WTC11 (cell line): Measurements from ENCODE around the gene PLEKHA6. TPM values are rescaled to one million over a fixed set of nuclear protein-coding genes. Genes with fewer than 3 reads are reported as not detected.

Experiments
- ATAC-seq: fragments of 200-7000 bp; cut with Tn5 transposase; 2 replicates; pipeline ENCODE4 v1.10.0; 2021; ENCODE audit warnings: mild to moderate bottlenecking, moderate library complexity
- CTCF ChIA-PET: fragments of 300-600 bp; sonication (Branson Sonifier 250); formaldehyde crosslinking; loops from one replicate; lab custom pipeline; 2021; ENCODE audit warnings: antibody characterized with exemption; lab: Charles Lee
- POLR2A ChIA-PET: fragments of 350-600 bp; sonication (Branson Sonifier 250); formaldehyde crosslinking; loops from one replicate; lab custom pipeline; 2021; ENCODE audit warnings: antibody characterized with exemption; lab: Charles Lee
- DNase-seq: peaks from one replicate; pipeline ENCODE4 v3.0.0; 2021; ENCODE audit warnings: low spot score
- H3K27ac Mint-ChIP-seq: 2 replicates; pipeline ENCODE4 v1.8.0; 2021; ENCODE audit warnings: mixed read lengths
- H3K27me3 Mint-ChIP-seq: 2 replicates; pipeline ENCODE4 v1.8.0; 2021; ENCODE audit warnings: low read depth, mild to moderate bottlenecking, moderate library complexity, mixed read lengths
- H3K36me3 Mint-ChIP-seq: 2 replicates; pipeline ENCODE4 v1.8.0; 2021; ENCODE audit warnings: mixed read lengths
- H3K4me1 Mint-ChIP-seq: 2 replicates; pipeline ENCODE4 v1.8.0; 2022; ENCODE audit warnings: mixed read lengths
- H3K4me3 Mint-ChIP-seq: 2 replicates; pipeline ENCODE4 v1.8.0; 2021; ENCODE audit warnings: mild to moderate bottlenecking, moderate library complexity, mixed read lengths
- H3K9me3 Mint-ChIP-seq: 2 replicates; pipeline ENCODE4 v1.8.0; 2021; ENCODE audit warnings: mixed read lengths
- ARID4B ChIP-seq: sonication (generic); formaldehyde crosslinking; IDR thresholded peaks from 2 replicates; pipeline ENCODE4 v1.8.0; 2023; ENCODE audit warnings: missing genetic modification reagents, mild to moderate bottlenecking, borderline replicate concordance
- ATF3 ChIP-seq: sonication (generic); formaldehyde crosslinking; conservative IDR thresholded peaks from 2 replicates; pipeline ENCODE4 v1.8.1; 2022; ENCODE audit warnings: mild to moderate bottlenecking, missing genetic modification reagents
- CBFB ChIP-seq: sonication (generic); formaldehyde crosslinking; IDR thresholded peaks from 2 replicates; pipeline ENCODE4 v1.8.1; 2022; ENCODE audit warnings: mild to moderate bottlenecking, low read depth, missing genetic modification reagents
- CREB1 ChIP-seq: sonication (generic); formaldehyde crosslinking; IDR thresholded peaks from 2 replicates; pipeline ENCODE4 v1.8.0; 2023; ENCODE audit warnings: mild to moderate bottlenecking, missing genetic modification reagents
- CTCF ChIP-seq: fragments of 200-600 bp; IDR thresholded peaks from 2 replicates; pipeline ENCODE4 v1.8.0; 2022; ENCODE audit warnings: antibody characterized with exemption
- ERG ChIP-seq: fragments of 250-450 bp; sonication (Bioruptor Pico); IDR thresholded peaks from 2 replicates; pipeline ENCODE4 v1.8.0; 2021; ENCODE audit warnings: mild to moderate bottlenecking
- ETV6 ChIP-seq: sonication (generic); formaldehyde crosslinking; IDR thresholded peaks from 2 replicates; pipeline ENCODE4 v1.8.1; 2022; ENCODE audit warnings: mild to moderate bottlenecking, missing genetic modification reagents
- FOXK1 ChIP-seq: sonication (generic); formaldehyde crosslinking; IDR thresholded peaks from 2 replicates; pipeline ENCODE4 v1.8.0; 2022; ENCODE audit warnings: mild to moderate bottlenecking, moderate library complexity, missing genetic modification reagents
- FOXP1 ChIP-seq: sonication (generic); formaldehyde crosslinking; IDR thresholded peaks from 2 replicates; pipeline ENCODE4 v1.8.0; 2022; ENCODE audit warnings: missing genetic modification reagents, mild to moderate bottlenecking, moderate library complexity, borderline replicate concordance
- MLX ChIP-seq: sonication (generic); formaldehyde crosslinking; IDR thresholded peaks from 2 replicates; pipeline ENCODE4 v1.8.1; 2023; ENCODE audit warnings: mild to moderate bottlenecking, missing genetic modification reagents, moderate library complexity
- NFATC4 ChIP-seq: fragments of 250-450 bp; sonication (Bioruptor Pico); IDR thresholded peaks from 2 replicates; pipeline ENCODE4 v1.9.0; 2021; ENCODE audit warnings: mild to moderate bottlenecking
- NR1H2 ChIP-seq: sonication (generic); formaldehyde crosslinking; IDR thresholded peaks from 2 replicates; pipeline ENCODE4 v1.9.0; 2021; ENCODE audit warnings: mild to moderate bottlenecking, moderate library complexity, missing genetic modification reagents
- OVOL2 ChIP-seq: fragments of 250-450 bp; sonication (Bioruptor Pico); IDR thresholded peaks from 2 replicates; pipeline ENCODE4 v1.9.0; 2021; ENCODE audit warnings: mild to moderate bottlenecking, borderline replicate concordance
- PRRX2 ChIP-seq: fragments of 250-450 bp; sonication (Bioruptor Pico); IDR thresholded peaks from 2 replicates; pipeline ENCODE4 v1.8.0; 2021; ENCODE audit warnings: mild to moderate bottlenecking
- RELA ChIP-seq: sonication (generic); formaldehyde crosslinking; IDR thresholded peaks from 2 replicates; pipeline ENCODE4 v1.8.1; 2022; ENCODE audit warnings: missing genetic modification reagents, mild to moderate bottlenecking, borderline replicate concordance
- TEAD1 ChIP-seq: sonication (generic); formaldehyde crosslinking; IDR thresholded peaks from 2 replicates; pipeline ENCODE4 v1.8.0; 2022; ENCODE audit warnings: mild to moderate bottlenecking, missing genetic modification reagents
- ZBTB43 ChIP-seq: sonication (generic); formaldehyde crosslinking; IDR thresholded peaks from 2 replicates; pipeline ENCODE4 v1.8.1; 2023; ENCODE audit warnings: mild to moderate bottlenecking, missing genetic modification reagents
- ZMAT4 ChIP-seq: fragments of 250-450 bp; sonication (Bioruptor Pico); IDR thresholded peaks from 2 replicates; pipeline ENCODE4 v1.9.0; 2021; ENCODE audit warnings: mild to moderate bottlenecking
- ZNF219 ChIP-seq: sonication (generic); formaldehyde crosslinking; IDR thresholded peaks from 2 replicates; pipeline ENCODE4 v1.8.0; 2023; ENCODE audit warnings: missing genetic modification reagents, mild to moderate bottlenecking, borderline replicate concordance
- ZNF423 ChIP-seq: fragments of 250-450 bp; sonication (Bioruptor Pico); IDR thresholded peaks from 2 replicates; pipeline ENCODE4 v2.1.2; 2022; ENCODE audit warnings: mild to moderate bottlenecking, moderate library complexity
- ZNF425 ChIP-seq: fragments of 250-450 bp; sonication (Bioruptor Pico); conservative IDR thresholded peaks from 2 replicates; pipeline ENCODE4 v1.9.0; 2021; ENCODE audit warnings: mild to moderate bottlenecking
- total RNA-seq: library from RNA; stranded (reverse); gene quantifications from 3 replicates; pipeline ENCODE4 v1.2.3, GENCODE V29; 2021

The PLEKHA6 gene
- total RNA-seq, 1 experiment from 2014 or later: 11.6 TPM

- TF ChIP-seq ZNF423 (CRISPR knock-in tag): no peak
- no peak for TF ChIP-seq CREB1 (CRISPR knock-in tag)
- TF ChIP-seq FOXP1 (CRISPR knock-in tag): no peak
- TF ChIP-seq, all 79 proteins: peak for 0
These were observed 26.3 kb downstream of the PLEKHA6 start (continued) for GRCh38 chr1:204333427-204333826.

- H3K27me3 Mint-ChIP-seq: no peaks in the 10 kb centered on the region
- peaks cover 5% of the 10 kb centered on the region for H3K9me3 Mint-ChIP-seq
- H3K4me3 Mint-ChIP-seq: no peak overlapping the region
- ChIA-PET POLR2A (no interaction called here), CTCF (interaction anchor here (1.6 kb wide), 2 partner anchors 73 to 118 kb away, joined by 5 read pairs; partner anchors contain the start of gene GOLT1A)
- DNase-seq (no peak), ATAC-seq (no peak)
- H3K27ac Mint-ChIP-seq: no peak overlapping the region
- no peaks in the 10 kb centered on the region for H3K36me3 Mint-ChIP-seq
- no peak for TF ChIP-seq ETV6 (CRISPR knock-in tag)
- TF ChIP-seq FOXK1 (CRISPR knock-in tag): no peak
- TF ChIP-seq CTCF: no peak
- no peak for TF ChIP-seq OVOL2 (CRISPR knock-in tag)
- TF ChIP-seq TEAD1 (CRISPR knock-in tag): no peak
- no peak for TF ChIP-seq ZMAT4
- no peak for TF ChIP-seq NR1H2 (CRISPR knock-in tag)
- TF ChIP-seq PRRX2: no peak
- TF ChIP-seq, all 79 proteins: peak for 0
- H3K4me1 Mint-ChIP-seq: peaks cover 31% of the 10 kb centered on the region
These were observed 27.8 kb downstream of the PLEKHA6 start for GRCh38 chr1:204331847-204332487.

- no peak overlapping the region for H3K4me3 Mint-ChIP-seq
- H3K27me3 Mint-ChIP-seq: no peaks in the 10 kb centered on the region
- ChIA-PET POLR2A (interaction anchor here (1.0 kb wide), 1 partner anchor 45 kb away, joined by 3 read pairs; no protein-coding TSS in a partner anchor), CTCF (interaction anchor here (1.6 kb wide), 2 partner anchors 72 to 117 kb away, joined by 5 read pairs; partner anchors contain the start of gene GOLT1A)
- no peaks in the 10 kb centered on the region for H3K36me3 Mint-ChIP-seq
- DNase-seq: no peak
- peaks cover 5% of the 10 kb centered on the region for H3K9me3 Mint-ChIP-seq
- H3K4me1 Mint-ChIP-seq: peaks cover 31% of the 10 kb centered on the region
- no peak for ATAC-seq
- no peak overlapping the region for H3K27ac Mint-ChIP-seq
- no peak for TF ChIP-seq NFATC4
- TF ChIP-seq ATF3 (CRISPR knock-in tag): no peak
- TF ChIP-seq RELA (CRISPR knock-in tag): no peak
- TF ChIP-seq ZNF219 (CRISPR knock-in tag): no peak
- no peak for TF ChIP-seq CBFB
- no peak for TF ChIP-seq ZNF425 (CRISPR knock-in tag)
- TF ChIP-seq ARID4B (CRISPR knock-in tag): no peak
- no peak for TF ChIP-seq ZBTB43
- no peak for TF ChIP-seq MLX
- no peak for TF ChIP-seq ERG (CRISPR knock-in tag)
These were observed 28.5 kb downstream of the PLEKHA6 start for GRCh38 chr1:204331275-204331674.
